Neuronal stem cell (in vitro differentiated cells): ENCODE measurements around the gene ARFGAP3.
A peak's percentile ranks its signal among the peaks of the same experiment; 100 is the strongest.

Experiments used
- DNase-seq: peaks from one replicate; pipeline ENCODE4 v3.0.0-alpha.2; 2013; ENCODE audit warnings: low spot score
- H2AFZ ChIP-seq: one replicate; pipeline ENCODE4 v1.6.1; 2013; ENCODE audit warnings: mild to moderate bottlenecking, low read length, inconsistent platforms
- H2AK5ac ChIP-seq: 2 replicates; pipeline ENCODE4 v1.6.1; 2013; ENCODE audit warnings: low read depth, mild to moderate bottlenecking, inconsistent platforms, low read length, moderate library complexity, mixed read lengths
- H2BK120ac ChIP-seq: 2 replicates; pipeline ENCODE4 v1.6.1; 2013; ENCODE audit warnings: low read depth, mild to moderate bottlenecking, inconsistent platforms, low read length, moderate library complexity, mixed read lengths
- H2BK12ac ChIP-seq: one replicate; pipeline ENCODE4 v1.6.1; 2013; ENCODE audit warnings: low read length, inconsistent platforms
- H2BK15ac ChIP-seq: 2 replicates; pipeline ENCODE4 v1.6.1; 2013; ENCODE audit warnings: mild to moderate bottlenecking, low read length, inconsistent platforms, mixed read lengths
- H2BK5ac ChIP-seq: one replicate; pipeline ENCODE4 v1.6.1; 2013; ENCODE audit warnings: inconsistent platforms, mild to moderate bottlenecking, low read length, moderate library complexity
- H3K14ac ChIP-seq: one replicate; pipeline ENCODE4 v1.6.1; 2013; ENCODE audit warnings: low read length, inconsistent platforms
- H3K18ac ChIP-seq: 2 replicates; pipeline ENCODE4 v1.6.1; 2013; ENCODE audit warnings: low read length, inconsistent platforms
- H3K23ac ChIP-seq: 2 replicates; pipeline ENCODE4 v1.6.1; 2013; ENCODE audit warnings: low read depth, mild to moderate bottlenecking, mixed read lengths, low read length, inconsistent platforms; ENCODE audit not compliant: poor library complexity
- H3K27ac ChIP-seq: replicated peaks from 3 replicates; pipeline ENCODE4 v1.5.1; 2013; ENCODE audit warnings: low read length, inconsistent platforms
- H3K27me3 ChIP-seq, 3 experiments: 2 replicates each; pipeline ENCODE4 v1.6.1; 2013; ENCODE audit warnings: low read length in 3 of 3, mild to moderate bottlenecking in 2 of 3, inconsistent platforms in 1 of 3, low read depth in 1 of 3, mixed read lengths in 1 of 3, moderate library complexity in 1 of 3; ENCODE audit not compliant: control insufficient read depth in 3 of 3, insufficient read depth in 3 of 3
- H3K36me3 ChIP-seq, 2 donors: replicated peaks in 1 of 2; 2 replicates each; pipeline ENCODE4 v1.6.1; 2013; ENCODE audit warnings: low read length in 2 of 2; ENCODE audit not compliant: control insufficient read depth in 2 of 2, insufficient read depth in 2 of 2
- H3K4ac ChIP-seq: 2 replicates; pipeline ENCODE4 v1.6.1; 2013; ENCODE audit warnings: inconsistent platforms, mild to moderate bottlenecking, low read length, moderate library complexity
- H3K4me1 ChIP-seq, 2 donors: 1 replicate in 1 of 2; 2 replicates in 1 of 2; pipeline ENCODE4 v1.6.1; 2013; ENCODE audit warnings: low read length in 2 of 2, low read depth in 1 of 2; ENCODE audit not compliant: control insufficient read depth in 2 of 2, insufficient read depth in 1 of 2
- H3K4me2 ChIP-seq: one replicate; pipeline ENCODE4 v1.6.1; 2013; ENCODE audit warnings: mild to moderate bottlenecking, low read length, inconsistent platforms; ENCODE audit not compliant: insufficient read depth, poor library complexity, severe bottlenecking
- H3K4me3 ChIP-seq, 2 donors: 2 replicates each; pipeline ENCODE4 v1.5.1; 2013; ENCODE audit warnings: low read length in 2 of 2, mild to moderate bottlenecking in 2 of 2, inconsistent platforms in 1 of 2, moderate library complexity in 1 of 2
- H3K79me1 ChIP-seq: one replicate; pipeline ENCODE4 v1.6.1; 2013; ENCODE audit warnings: low read depth, mild to moderate bottlenecking, inconsistent platforms, low read length, moderate library complexity
- H3K9ac ChIP-seq: one replicate; pipeline ENCODE4 v1.6.1; 2013; ENCODE audit warnings: mild to moderate bottlenecking, low read depth, low read length, inconsistent platforms; ENCODE audit not compliant: poor library complexity
- H3K9me3 ChIP-seq, 2 donors: replicated peaks in 1 of 2; 2 replicates each; pipeline versions ENCODE3 to v1.6.1; 2013; ENCODE audit warnings: low read length in 2 of 2, mild to moderate bottlenecking in 2 of 2, inconsistent platforms in 1 of 2, low read depth in 1 of 2, mixed read lengths in 1 of 2, moderate library complexity in 1 of 2; ENCODE audit not compliant: control insufficient read depth in 2 of 2, insufficient read depth in 1 of 2
- H4K8ac ChIP-seq: one replicate; pipeline ENCODE4 v1.6.1; 2013; ENCODE audit warnings: low read depth, mild to moderate bottlenecking, inconsistent platforms, low read length, moderate library complexity
- H4K91ac ChIP-seq: one replicate; pipeline ENCODE4 v1.6.1; 2013; ENCODE audit warnings: low read length, low read depth, mild to moderate bottlenecking, inconsistent platforms; ENCODE audit not compliant: poor library complexity
- WGBS, 2 donors: extraction: QIAGEN DNeasy Blood & Tissue Kit; methylation state at CpG; one replicate each; pipeline ENCODE4 v1.1.7; 2013; ENCODE audit warnings: missing lambda C conversion rate in 2 of 2, mixed read lengths in 1 of 2; ENCODE audit not compliant: insufficient read length in 2 of 2, insufficient replicate concordance in 1 of 2; ENCODE audit errors: extremely low coverage in 2 of 2; 5-methylcytosine and 5-hydroxymethylcytosine counted together

ARFGAP3 gene

DNA sequence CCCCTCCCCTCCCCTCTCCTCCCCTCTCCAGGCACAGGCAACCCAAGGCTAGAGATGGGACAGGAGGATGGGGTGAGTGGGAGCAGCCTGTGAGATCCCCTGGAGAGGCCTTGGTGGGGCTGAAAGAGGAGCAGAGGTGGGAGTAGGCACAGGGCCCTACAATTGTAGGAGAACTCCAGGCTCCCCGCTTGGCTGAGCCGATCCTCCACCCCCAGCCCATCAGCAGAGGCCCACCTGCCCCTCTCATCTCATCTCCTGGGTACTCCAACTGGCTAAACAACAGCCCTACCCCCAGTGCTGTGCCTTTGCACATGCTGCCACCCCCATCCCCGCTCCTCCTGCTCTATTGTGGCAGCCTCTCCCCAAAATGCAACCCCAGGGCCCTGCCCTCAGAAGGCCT is 84.4 kb downstream of the ARFGAP3 start:
- H3K27me3 ChIP-seq = peaks cover 0 to 6% (median 0%) of the 10 kb centered on the region in 3 experiments
- H4K8ac ChIP-seq = no peak overlapping the region
- H2BK5ac ChIP-seq = no peak overlapping the region
- H3K79me1 ChIP-seq = no peaks in the 10 kb centered on the region
- H3K4me3 ChIP-seq = no peak overlapping the region
- no peak overlapping the region for H3K14ac ChIP-seq
- DNase-seq = no peak
- no peaks in the 10 kb centered on the region for H3K36me3 ChIP-seq
- H3K9ac ChIP-seq = no peak overlapping the region
- peak overlapping the region; percentile 78 for H3K18ac ChIP-seq
- no peak overlapping the region for H3K4me2 ChIP-seq
- no peaks in the 10 kb centered on the region for H3K9me3 ChIP-seq
- WGBS, 2 donors = no CpG with 5 or more reads among the region's 3 CpGs
- H2AK5ac ChIP-seq = no peak overlapping the region
- no peak overlapping the region for H2BK12ac ChIP-seq
- H4K91ac ChIP-seq = no peak overlapping the region
- H3K4ac ChIP-seq = no peak overlapping the region
- H2BK15ac ChIP-seq = peak overlapping the region; percentile 38
- peaks cover 0 to 12% of the 10 kb centered on the region in 2 donors for H3K4me1 ChIP-seq
- no peak overlapping the region for H2BK120ac ChIP-seq
- H3K23ac ChIP-seq = peak overlapping the region; percentile 1
- H3K27ac ChIP-seq = no peak overlapping the region
- peak overlapping the region; percentile 59 for H2AFZ ChIP-seq

DNA sequence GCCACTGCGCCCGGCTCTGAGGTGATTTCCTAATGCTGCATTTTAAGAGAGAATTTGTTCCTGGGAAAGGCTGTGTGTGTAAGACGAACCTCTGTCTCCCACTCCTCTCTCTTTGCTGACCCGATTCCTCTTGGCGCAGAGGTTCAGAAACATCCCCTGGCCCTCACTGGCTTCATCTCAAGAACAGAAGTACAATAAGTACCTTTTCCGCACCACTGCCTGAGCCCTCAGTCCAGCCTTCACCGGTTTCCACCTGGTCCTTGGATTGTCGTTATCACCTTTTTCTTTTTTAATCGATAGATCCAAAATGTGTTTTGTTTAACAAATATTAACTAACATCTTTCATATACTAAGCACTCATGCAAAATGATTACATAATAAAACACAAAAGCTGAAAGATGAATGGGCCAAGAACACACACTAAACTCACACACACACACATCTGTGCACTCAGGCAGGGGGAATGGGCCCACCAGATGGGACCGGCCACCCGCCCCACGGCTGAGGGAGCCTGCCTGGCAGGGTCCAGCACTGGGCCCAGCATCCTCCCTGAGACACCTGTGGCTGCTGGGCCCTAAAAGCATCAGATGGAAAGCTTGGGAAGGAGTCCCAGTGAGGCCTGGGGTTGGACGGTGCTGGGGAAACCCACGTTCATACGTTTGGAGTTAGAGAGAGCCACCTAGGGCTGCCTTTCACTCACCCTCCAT is 86.0 kb downstream of the ARFGAP3 start:
- Histone ChIP-seq H3K36me3 (no peaks in the 10 kb centered on the region), H2BK5ac (no peak overlapping the region), H3K27ac (no peak overlapping the region), H3K4ac (no peak overlapping the region), H3K14ac (no peak overlapping the region), H3K9me3 (no peaks in the 10 kb centered on the region), H3K18ac (no peak overlapping the region), H3K4me3 (no peak overlapping the region), H2AK5ac (no peak overlapping the region), H4K8ac (no peak overlapping the region), H3K4me2 (no peak overlapping the region), H2BK120ac (no peak overlapping the region), H4K91ac (no peak overlapping the region), H3K23ac (no peak overlapping the region), H3K9ac (no peak overlapping the region), H2BK15ac (no peak overlapping the region), H2AFZ (no peak overlapping the region), H2BK12ac (no peak overlapping the region), H3K27me3 (peaks cover 0 to 6% (median 0%) of the 10 kb centered on the region in 3 experiments), H3K4me1 (peaks cover 0 to 12% of the 10 kb centered on the region in 2 donors), H3K79me1 (no peaks in the 10 kb centered on the region)
- no CpG with 5 or more reads among the region's 15 CpGs for WGBS, 2 donors
- no peak for DNase-seq

DNA sequence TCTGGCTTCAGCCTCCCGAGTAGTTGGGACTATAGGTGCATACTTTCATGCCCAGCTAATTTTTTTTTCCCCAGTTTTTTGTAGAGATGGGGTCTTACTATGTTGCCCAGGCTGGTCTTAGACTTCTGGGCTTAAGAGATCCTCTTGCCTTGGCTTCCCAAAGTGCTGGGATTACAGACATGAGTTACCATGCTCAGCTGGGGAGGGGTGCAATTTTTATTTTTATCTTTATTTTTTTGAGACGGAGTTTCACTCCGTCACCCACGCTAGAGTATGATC is 86.7 kb downstream of the ARFGAP3 start:
- H3K4me3 ChIP-seq = no peak overlapping the region
- WGBS, 2 donors = no CpG with 5 or more reads among the region's 4 CpGs

DNA sequence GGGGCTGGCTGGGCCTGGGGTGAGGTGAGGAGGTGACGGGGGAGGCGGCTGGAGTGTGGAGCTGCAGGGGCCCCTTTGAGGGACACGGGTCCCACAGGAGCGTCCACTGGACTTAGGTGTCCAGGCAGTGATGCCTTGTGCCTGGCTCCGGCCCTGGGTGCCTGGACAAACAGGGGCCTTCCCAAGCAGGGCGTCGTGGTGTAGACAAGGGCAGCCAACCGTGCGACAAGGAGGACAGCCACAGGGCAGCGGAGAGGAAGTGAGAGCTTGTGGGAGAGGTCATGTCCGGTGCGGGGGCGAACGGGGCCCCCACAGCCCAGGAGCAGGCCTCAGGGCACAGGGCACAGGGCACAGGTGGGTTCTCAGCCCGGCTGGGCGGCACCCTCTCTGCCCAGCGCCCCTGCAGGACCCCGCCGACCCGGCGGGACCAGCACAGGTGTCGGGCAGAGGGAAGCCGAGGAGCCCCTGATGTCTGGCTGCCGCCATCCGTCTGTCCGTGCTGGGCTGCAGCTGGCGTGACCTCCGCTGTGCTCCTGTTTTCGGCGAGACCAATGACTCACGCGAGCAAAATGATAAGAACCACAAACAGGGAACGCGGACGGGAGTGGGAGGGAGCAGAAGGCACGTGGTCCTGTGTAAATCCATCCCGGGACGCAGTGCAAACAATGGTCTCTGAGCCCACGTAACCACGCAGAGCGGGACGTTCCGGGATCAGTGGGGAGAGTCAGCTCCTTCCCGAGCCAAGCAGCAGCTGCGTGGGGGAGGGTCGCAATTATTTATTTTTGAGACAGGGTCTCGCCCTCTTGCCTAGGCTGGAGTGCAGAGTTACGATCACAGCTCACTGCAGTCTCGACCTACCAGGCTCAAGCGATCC is 87.3 kb downstream of the ARFGAP3 start:
- Histone ChIP-seq H3K4ac (no peak overlapping the region), H3K14ac (no peak overlapping the region), H3K4me1 (peaks cover 0 to 12% of the 10 kb centered on the region in 2 donors), H3K18ac (peak overlapping the region; percentile 77), H3K4me3 (no peak overlapping the region), H2BK120ac (no peak overlapping the region), H3K36me3 (no peaks in the 10 kb centered on the region), H2BK12ac (peak overlapping the region; percentile 50), H2AFZ (peak overlapping the region; percentile 61), H3K9me3 (no peaks in the 10 kb centered on the region), H2AK5ac (peak overlapping the region; percentile 92), H2BK5ac (no peak overlapping the region), H3K23ac (no peak overlapping the region), H3K27me3 (peaks cover 0 to 6% (median 0%) of the 10 kb centered on the region in 3 experiments), H3K4me2 (no peak overlapping the region), H4K91ac (no peak overlapping the region), H3K9ac (peak overlapping the region; percentile 22), H4K8ac (no peak overlapping the region), H3K79me1 (no peaks in the 10 kb centered on the region), H3K27ac (no peak overlapping the region), H2BK15ac (no peak overlapping the region)
- DNase-seq = no peak
- no CpG with 5 or more reads among the region's 50 CpGs for WGBS, 2 donors

More for the DNA sequence above, 86.7 kb downstream of the ARFGAP3 start:
- Histone ChIP-seq H3K27me3 (peaks cover 0 to 6% (median 0%) of the 10 kb centered on the region in 3 experiments), H2BK120ac (no peak overlapping the region), H4K91ac (no peak overlapping the region), H3K9ac (no peak overlapping the region), H3K14ac (no peak overlapping the region), H2BK5ac (no peak overlapping the region), H4K8ac (no peak overlapping the region), H3K4ac (no peak overlapping the region), H2AFZ (no peak overlapping the region), H3K9me3 (no peaks in the 10 kb centered on the region), H3K4me2 (no peak overlapping the region), H3K79me1 (no peaks in the 10 kb centered on the region), H2AK5ac (no peak overlapping the region), H3K18ac (no peak overlapping the region), H3K4me1 (peaks cover 0 to 12% of the 10 kb centered on the region in 2 donors), H3K27ac (no peak overlapping the region), H2BK12ac (no peak overlapping the region), H3K23ac (no peak overlapping the region), H3K36me3 (no peaks in the 10 kb centered on the region), H2BK15ac (no peak overlapping the region)
- no peak for DNase-seq
